Breast epithelium (tissue), 4 donors: ENCODE measurements around the gene SAP25. TPM values are rescaled to one million over a fixed set of nuclear protein-coding genes. Genes with fewer than 3 reads are reported as not detected.

Source experiments
- DNase-seq, 2 donors: peaks; one replicate each; pipeline ENCODE4 v3.0.0-alpha.2; 2019; ENCODE audit warnings: low spot score in 2 of 2
- H3K27ac ChIP-seq, 2 donors: fragments of 200-600 bp; sonication (generic) in 1 of 2; one replicate each; pipeline ENCODE4 v1.5.1; 2016 to 2019; ENCODE audit warnings: mild to moderate bottlenecking in 1 of 2
- H3K27me3 ChIP-seq, 2 donors: fragments of 200-600 bp; sonication (generic) in 1 of 2; one replicate each; pipeline versions ENCODE4 v1.5.1 to v1.6.0; 2017 to 2019; ENCODE audit warnings: control low read depth in 1 of 2, mild to moderate bottlenecking in 1 of 2
- H3K36me3 ChIP-seq: fragments of 200-600 bp; one replicate; pipeline ENCODE4 v1.5.1; 2019
- H3K4me1 ChIP-seq, 2 donors: fragments of 200-600 bp; sonication (generic); one replicate each; pipeline ENCODE4 v1.5.1; 2016 to 2019; ENCODE audit warnings: control low read depth in 1 of 2
- H3K4me3 ChIP-seq, 3 donors: fragments of 200-600 bp; sonication (generic); 1 replicate in 2 of 3; 2 replicates in 1 of 3; pipeline ENCODE4 v1.5.1; 2016 to 2019; ENCODE audit warnings: mild to moderate bottlenecking in 3 of 3, moderate library complexity in 2 of 3
- H3K9me3 ChIP-seq, 2 donors: fragments of 200-600 bp; sonication (generic) in 1 of 2; one replicate each; pipeline ENCODE4 v1.5.1; 2016 to 2019; ENCODE audit warnings: control low read depth in 1 of 2
- POLR2A ChIP-seq: fragments of 450-650 bp; IDR thresholded peaks from one replicate; pipeline ENCODE4 v1.6.1; 2016; ENCODE audit warnings: antibody characterized with exemption, mild to moderate bottlenecking, moderate library complexity
- POLR2AphosphoS5 ChIP-seq, 3 donors: sonication (generic); formaldehyde crosslinking; IDR thresholded peaks; one replicate each; pipeline ENCODE4 v1.6.1; 2017; ENCODE audit warnings: antibody characterized with exemption in 3 of 3
- intact Hi-C: fragments of 100-400 bp; cut with DNase I; formaldehyde crosslinking; loops from one replicate; pipeline ENCODE4 v1.15.1; 2023; ENCODE audit warnings: low total_unique reads
- total RNA-seq, 3 donors: library from RNA; depleted of rRNA; stranded (reverse); fragments of >200 nt; gene quantifications; one replicate each; pipeline ENCODE4 v1.1.0, GENCODE V29; 2016
- TF ChIP-seq, protein P1 (sequence below), 3 donors: fragments of 450-650 bp; IDR thresholded peaks; one replicate each; pipeline ENCODE4 v1.5.1; 2016 to 2017; ENCODE audit warnings: antibody characterized with exemption in 3 of 3, mild to moderate bottlenecking in 3 of 3, moderate library complexity in 3 of 3

SAP25 gene
- total RNA-seq, 3 donors from 2014 or later, result 0.96 to 2.2 (median 0.98) TPM

DNA sequence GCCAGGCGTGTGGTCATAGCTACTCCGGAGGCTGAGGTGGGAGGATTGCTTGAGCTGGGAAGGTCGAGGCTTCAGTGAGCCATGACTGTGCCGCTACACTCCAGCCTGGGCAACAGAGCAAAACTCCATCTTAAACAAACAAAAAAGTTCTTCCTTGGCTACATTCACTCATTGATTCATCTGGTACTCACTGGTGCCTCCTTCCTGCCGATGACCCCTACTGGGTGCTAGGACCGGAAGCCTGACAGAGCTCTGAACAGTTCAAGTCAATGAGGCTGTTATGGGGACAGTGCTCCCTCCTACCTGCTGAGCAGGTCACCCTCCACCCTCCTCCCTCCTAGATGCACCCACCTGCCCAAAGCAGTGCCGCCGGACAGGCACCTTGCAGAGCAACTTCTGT is 33.4 kb upstream of the SAP25 start:
- TF ChIP-seq POLR2A (no peak), POLR2AphosphoS5 (IDR thresholded peaks at IDR 0.05) (no peak)
- TF ChIP-seq, protein P1, sequence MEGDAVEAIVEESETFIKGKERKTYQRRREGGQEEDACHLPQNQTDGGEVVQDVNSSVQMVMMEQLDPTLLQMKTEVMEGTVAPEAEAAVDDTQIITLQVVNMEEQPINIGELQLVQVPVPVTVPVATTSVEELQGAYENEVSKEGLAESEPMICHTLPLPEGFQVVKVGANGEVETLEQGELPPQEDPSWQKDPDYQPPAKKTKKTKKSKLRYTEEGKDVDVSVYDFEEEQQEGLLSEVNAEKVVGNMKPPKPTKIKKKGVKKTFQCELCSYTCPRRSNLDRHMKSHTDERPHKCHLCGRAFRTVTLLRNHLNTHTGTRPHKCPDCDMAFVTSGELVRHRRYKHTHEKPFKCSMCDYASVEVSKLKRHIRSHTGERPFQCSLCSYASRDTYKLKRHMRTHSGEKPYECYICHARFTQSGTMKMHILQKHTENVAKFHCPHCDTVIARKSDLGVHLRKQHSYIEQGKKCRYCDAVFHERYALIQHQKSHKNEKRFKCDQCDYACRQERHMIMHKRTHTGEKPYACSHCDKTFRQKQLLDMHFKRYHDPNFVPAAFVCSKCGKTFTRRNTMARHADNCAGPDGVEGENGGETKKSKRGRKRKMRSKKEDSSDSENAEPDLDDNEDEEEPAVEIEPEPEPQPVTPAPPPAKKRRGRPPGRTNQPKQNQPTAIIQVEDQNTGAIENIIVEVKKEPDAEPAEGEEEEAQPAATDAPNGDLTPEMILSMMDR (IDR thresholded peaks at IDR 0.05), result no peak
- H3K36me3 ChIP-seq, result no peaks in the 10 kb centered on the region
- no peaks in the 10 kb centered on the region for H3K4me1 ChIP-seq
- H3K9me3 ChIP-seq, result no peaks in the 10 kb centered on the region
- no peak overlapping the region for H3K4me3 ChIP-seq
- H3K27ac ChIP-seq, result no peak overlapping the region
- no peak for DNase-seq
- intact Hi-C loops, result loop anchor here (10.0 kb wide), 1 partner anchor 68 kb away; the partner anchor contains the start of gene GNB2
- H3K27me3 ChIP-seq, result no peaks in the 10 kb centered on the region

DNA sequence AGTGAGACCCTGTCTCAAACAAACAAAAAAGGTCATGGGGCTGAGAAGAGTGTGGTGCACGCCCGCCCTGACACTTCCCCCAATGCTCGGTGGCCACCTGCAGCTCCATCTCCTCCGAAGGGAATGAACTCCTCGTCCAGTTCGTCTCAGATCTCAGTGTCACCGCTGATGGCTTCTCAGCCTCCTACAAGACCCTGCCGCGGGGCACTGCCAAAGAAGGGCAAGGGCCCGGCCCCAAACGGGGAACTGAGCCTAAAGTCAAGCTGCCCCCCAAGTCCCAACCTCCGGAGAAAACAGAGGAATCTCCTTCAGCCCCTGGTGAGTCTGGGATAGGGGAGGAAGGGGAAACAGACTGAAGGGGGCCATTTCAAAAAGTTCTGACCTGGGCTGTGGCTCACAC is 32.6 kb upstream of the SAP25 start:
- Histone ChIP-seq H3K9me3 (no peaks in the 10 kb centered on the region), H3K27me3 (no peaks in the 10 kb centered on the region), H3K27ac (peak overlapping the region in 1 of 2 donors; percentile 82), H3K36me3 (no peaks in the 10 kb centered on the region), H3K4me3 (no peak overlapping the region), H3K4me1 (no peaks in the 10 kb centered on the region)
- intact Hi-C loops, result loop anchor here (10.0 kb wide), 1 partner anchor 68 kb away; the partner anchor contains the start of gene GNB2
- DNase-seq, result no peak
- TF ChIP-seq, protein P1 (IDR thresholded peaks at IDR 0.05), result no peak
- TF ChIP-seq POLR2A, result no peak

DNA sequence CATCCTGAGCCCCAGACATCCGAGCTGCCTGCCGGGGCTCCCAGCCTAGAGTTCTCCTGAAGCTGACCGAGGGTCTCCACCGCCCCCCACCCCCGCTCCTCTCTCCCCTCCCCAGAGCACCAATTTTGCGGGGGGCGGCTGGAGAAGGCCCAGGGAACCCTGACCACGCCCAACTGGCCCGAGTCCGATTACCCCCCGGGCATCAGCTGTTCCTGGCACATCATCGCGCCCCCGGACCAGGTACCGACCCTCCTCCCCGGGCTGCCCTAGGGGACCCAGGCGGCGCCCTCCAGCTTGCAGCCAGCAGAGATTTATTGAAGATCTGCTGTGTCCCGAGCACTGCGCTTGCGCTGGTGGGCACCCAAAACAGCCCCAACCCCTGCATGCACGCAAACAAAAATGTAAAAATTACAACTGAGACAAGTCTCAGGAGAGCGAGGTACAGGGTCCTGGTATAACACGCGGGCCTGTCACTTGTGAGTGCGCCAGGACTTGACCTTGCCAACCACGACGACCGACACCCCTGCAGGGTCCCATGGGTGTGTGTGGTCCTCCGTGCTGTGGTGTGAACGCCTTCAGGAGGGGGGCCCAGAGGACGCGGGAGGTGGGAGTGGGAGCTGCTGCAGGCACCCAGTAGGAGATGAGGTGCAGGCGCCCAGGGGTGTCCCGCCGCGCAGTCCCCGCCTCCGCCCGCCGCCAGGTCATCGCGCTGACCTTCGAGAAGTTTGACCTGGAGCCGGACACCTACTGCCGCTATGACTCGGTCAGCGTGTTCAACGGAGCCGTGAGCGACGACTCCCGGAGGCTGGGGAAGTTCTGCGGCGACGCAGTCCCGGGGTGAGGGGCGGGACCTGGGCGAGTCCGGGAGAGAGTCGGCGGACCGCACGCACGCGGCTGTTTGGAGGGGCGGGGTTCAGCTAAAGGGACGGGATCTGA is 31.5 kb upstream of the SAP25 start:
- DNase-seq, result no peak
- no peak for TF ChIP-seq POLR2AphosphoS5 (IDR thresholded peaks at IDR 0.05)
- TF ChIP-seq, protein P1 (IDR thresholded peaks at IDR 0.05), result no peak
- no peak for TF ChIP-seq POLR2A
- intact Hi-C loops, result loop anchor here (10.0 kb wide), 1 partner anchor 70 kb away; the partner anchor contains the start of gene GNB2

DNA sequence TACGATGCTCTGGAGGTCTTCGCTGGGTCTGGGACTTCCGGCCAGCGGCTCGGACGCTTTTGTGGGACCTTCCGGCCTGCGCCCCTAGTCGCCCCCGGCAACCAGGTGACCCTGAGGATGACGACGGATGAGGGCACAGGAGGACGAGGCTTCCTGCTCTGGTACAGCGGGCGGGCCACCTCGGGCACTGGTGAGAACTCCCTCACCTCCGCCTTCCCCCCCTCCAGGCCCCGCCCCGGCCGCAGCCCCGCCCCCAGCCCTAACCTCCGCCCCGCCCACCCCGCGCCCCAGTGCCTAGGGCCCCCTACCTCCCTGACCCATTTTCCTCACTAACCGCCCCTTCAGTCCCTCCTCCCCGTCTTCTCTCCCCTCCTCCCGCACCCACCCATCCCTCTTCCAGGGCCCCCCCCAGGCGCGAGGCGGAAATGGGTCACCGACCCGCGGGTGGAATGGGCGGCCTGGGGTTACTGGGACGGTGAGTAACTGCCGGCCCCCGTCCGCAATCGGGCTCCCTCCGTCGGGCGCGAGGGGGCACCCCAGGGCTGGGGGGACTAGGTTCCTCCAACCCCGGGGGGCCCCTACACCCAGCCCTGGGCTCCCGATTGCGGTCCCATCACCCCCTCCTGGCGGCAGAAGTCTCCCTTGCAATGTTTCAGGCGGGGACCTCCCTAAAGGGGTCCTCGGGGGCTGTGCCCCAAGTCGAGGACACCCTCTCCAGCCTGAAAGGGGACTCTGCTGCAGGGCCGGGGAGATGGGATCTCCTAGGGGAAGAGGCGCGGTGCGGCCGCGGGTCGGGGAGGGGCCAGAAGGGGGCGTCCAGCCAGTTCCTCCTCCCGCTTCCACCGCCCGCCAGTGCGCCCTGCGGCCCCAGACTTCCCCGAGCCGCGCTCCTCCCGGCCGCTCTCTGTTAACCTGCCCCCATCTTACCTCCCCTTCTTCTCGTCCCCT is 30.6 kb upstream of the SAP25 start:
- Histone ChIP-seq H3K36me3 (no peaks in the 10 kb centered on the region), H3K27ac (peak overlapping the region; percentile 82), H3K4me1 (no peaks in the 10 kb centered on the region), H3K27me3 (no peaks in the 10 kb centered on the region), H3K9me3 (no peaks in the 10 kb centered on the region), H3K4me3 (peak overlapping the region; percentile 63 to 76 (median 69))
- DNase-seq, result peak; percentile 51 to 69
- intact Hi-C loops, result loop anchor here (10.0 kb wide), 1 partner anchor 70 kb away; the partner anchor contains the start of gene GNB2
- TF ChIP-seq POLR2AphosphoS5 (IDR thresholded peaks at IDR 0.05) (peak in 2 of 3 donors; percentile 38 to 63), POLR2A (peak; percentile 47)
- TF ChIP-seq, protein P1 (IDR thresholded peaks at IDR 0.05), result peak; percentile 44 to 61 (median 45)

More for the DNA sequence above, 31.5 kb upstream of the SAP25 start:
- peak overlapping the region; percentile 63 to 76 (median 69) for H3K4me3 ChIP-seq
- H3K9me3 ChIP-seq, result no peaks in the 10 kb centered on the region
- no peaks in the 10 kb centered on the region for H3K27me3 ChIP-seq
- H3K36me3 ChIP-seq, result no peaks in the 10 kb centered on the region
- no peaks in the 10 kb centered on the region for H3K4me1 ChIP-seq
- peak overlapping the region; percentile 82 for H3K27ac ChIP-seq
